ENCODE results near the gene MMP27.
"Not testable (repeated sequence)": the region's sequence is repeated elsewhere in the genome, so short reads cannot be mapped to it uniquely, and the experiment has no call there.

Gene MMP27

GRCh38 chr11:102705626-102706025 lies at the start of gene MMP27:
MMP27 (minus strand) TSS chr11:102705769; CDS start chr11:102705714, 55 bp downstream.
- DNase-seq, result no peak

GRCh38 chr11:102753267-102753666 lies 47.7 kb upstream of the MMP27 start:
- no peak for DNase-seq

GRCh38 chr11:102751673-102752072 lies 46.1 kb upstream of the MMP27 start:
- DNase-seq, result no peak

- peak; percentile 27 to 52 (median 37) for DNase-seq
These were observed 43.6 kb upstream of the MMP27 start for GRCh38 chr11:102749101-102749722.

GRCh38 chr11:102746746-102747578 lies 41.4 kb upstream of the MMP27 start:
- not testable (repeated sequence) for DNase-seq

GRCh38 chr11:102734650-102735049 lies 29.1 kb upstream of the MMP27 start:
- no peak for DNase-seq

- peak; percentile 83 to 91 (median 91) for DNase-seq
These were observed 27.8 kb upstream of the MMP27 start for GRCh38 chr11:102733232-102733875.

- not testable (repeated sequence) for DNase-seq
These were observed 25.4 kb upstream of the MMP27 start for GRCh38 chr11:102730944-102731343.

- DNase-seq, result peak in 1 of 3 donors; percentile 20
These were observed 24.6 kb upstream of the MMP27 start for GRCh38 chr11:102729849-102730815.

GRCh38 chr11:102727890-102728289 lies 22.3 kb upstream of the MMP27 start:
- peak; percentile 75 to 93 (median 93) for DNase-seq

- no peak for DNase-seq
These were observed 19.4 kb upstream of the MMP27 start, which contains the start of gene MMP8 for GRCh38 chr11:102724904-102725500. MMP8 (minus strand) TSS chr11:102724954; CDS start chr11:102724855, 99 bp downstream.

- peak; percentile 65 to 93 (median 93) for DNase-seq
These were observed 17.3 kb upstream of the MMP27 start for GRCh38 chr11:102722821-102723220.

GRCh38 chr11:102719620-102720277 lies 14.2 kb upstream of the MMP27 start:
- DNase-seq, result no peak

- no peak for DNase-seq
These were observed 11.7 kb upstream of the MMP27 start for GRCh38 chr11:102717280-102717679.

- peak in 2 of 3 donors; percentile 28 to 59 for DNase-seq
These were observed 11.0 kb upstream of the MMP27 start for GRCh38 chr11:102716527-102716926.

- peak; percentile 71 to 85 (median 74) for DNase-seq
These were observed 6.6 kb upstream of the MMP27 start for GRCh38 chr11:102712137-102712536.

- DNase-seq, result peak; percentile 74 to 86 (median 84)
These were observed 3.8 kb upstream of the MMP27 start for GRCh38 chr11:102709201-102709945.

GRCh38 chr11:102708654-102709053 lies 3.1 kb upstream of the MMP27 start:
- DNase-seq, result no peak

- DNase-seq, result no peak
These were observed 728 bp downstream of the MMP27 start for GRCh38 chr11:102704841-102705240.

GRCh38 chr11:102703826-102704493 lies 1.6 kb downstream of the MMP27 start:
- no peak for DNase-seq
